GM12891 (cell line): ENCODE results near the gene HSPBAP1.

ENCODE experiments used
- PAX5 ChIP-seq: IDR thresholded peaks from 2 replicates; pipeline ENCODE4 v1.6.1; 2011; ENCODE audit warnings: low read length, moderate library complexity, mild to moderate bottlenecking; ENCODE audit not compliant: insufficient read depth, severe bottlenecking
- POLR2A ChIP-seq: IDR thresholded peaks from 2 replicates; pipeline ENCODE4 v1.6.1; 2011; ENCODE audit warnings: low read depth, low read length, control low read depth
- POLR2AphosphoS5 ChIP-seq: IDR thresholded peaks from 2 replicates; pipeline ENCODE4 v1.6.1; 2011; ENCODE audit warnings: low read depth, low read length, control low read depth
- POU2F2 ChIP-seq: IDR thresholded peaks from 2 replicates; pipeline ENCODE4 v1.6.1; 2011; ENCODE audit warnings: low read depth, mild to moderate bottlenecking, control low read depth, low read length, moderate library complexity
- SPI1 ChIP-seq: IDR thresholded peaks from 2 replicates; pipeline ENCODE4 v1.6.1; 2011; ENCODE audit warnings: low read depth, low read length, control low read depth
- TAF1 ChIP-seq: IDR thresholded peaks from 2 replicates; pipeline ENCODE4 v1.6.1; 2011; ENCODE audit warnings: low read depth, low read length, control low read depth

DNA sequence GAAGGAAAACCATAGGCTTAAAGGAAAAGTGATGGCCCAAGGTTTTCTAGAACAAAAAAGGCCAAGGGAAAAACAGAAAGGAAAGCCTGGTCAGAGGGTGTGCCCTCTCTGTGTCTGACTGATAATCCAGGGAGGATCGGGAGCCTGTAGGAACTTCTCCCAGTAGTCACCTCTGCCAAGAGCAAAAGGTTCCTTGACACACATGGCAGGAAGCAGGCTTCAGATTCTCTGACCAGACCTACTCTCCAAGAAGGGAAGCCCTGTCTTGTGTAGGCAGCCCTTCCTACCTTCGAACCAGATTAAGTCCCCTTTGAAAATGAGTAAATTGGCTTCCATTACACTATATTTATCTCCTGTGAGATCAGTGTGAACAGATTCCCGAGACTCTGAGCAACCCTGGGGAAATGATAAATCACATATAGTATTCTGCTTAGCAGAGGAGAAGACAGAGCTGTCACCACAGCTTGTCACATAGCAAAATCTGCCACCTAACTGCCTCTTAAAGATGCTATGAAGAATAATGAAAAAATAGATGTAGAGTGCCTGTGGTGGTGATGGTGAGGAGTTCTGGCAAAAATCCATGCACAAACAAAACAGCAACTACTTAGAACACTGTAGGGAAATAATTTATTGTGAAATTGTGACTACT is 74.2 kb downstream of the HSPBAP1 start:
- TF ChIP-seq POLR2A = no peak
- no peak for TF ChIP-seq SPI1
- no peak for TF ChIP-seq TAF1
- TF ChIP-seq POLR2AphosphoS5 = no peak
- TF ChIP-seq POU2F2 = no peak
- no peak for TF ChIP-seq PAX5
